Measurements from ENCODE around the gene PJA2.

DNA sequence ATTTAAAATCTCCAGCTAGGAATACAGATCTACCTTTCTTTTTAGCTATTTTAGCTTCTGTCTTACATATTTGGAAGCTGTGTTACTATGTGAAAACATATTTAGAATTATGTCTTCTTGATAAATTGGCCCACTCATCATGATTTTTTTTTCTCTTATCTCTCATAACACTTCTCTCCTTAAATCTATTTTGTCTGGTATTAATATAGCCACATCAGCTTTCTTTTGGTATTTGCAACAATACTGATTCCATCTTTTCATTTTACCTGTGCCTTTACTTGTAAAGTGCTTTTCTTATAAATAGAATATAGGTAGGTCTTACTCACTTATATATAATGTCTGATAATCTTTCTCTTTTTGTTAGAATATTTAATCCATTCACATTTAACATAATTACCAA lies 19.6 kb downstream of the PJA2 start:
- TF ChIP-seq, protein P1, sequence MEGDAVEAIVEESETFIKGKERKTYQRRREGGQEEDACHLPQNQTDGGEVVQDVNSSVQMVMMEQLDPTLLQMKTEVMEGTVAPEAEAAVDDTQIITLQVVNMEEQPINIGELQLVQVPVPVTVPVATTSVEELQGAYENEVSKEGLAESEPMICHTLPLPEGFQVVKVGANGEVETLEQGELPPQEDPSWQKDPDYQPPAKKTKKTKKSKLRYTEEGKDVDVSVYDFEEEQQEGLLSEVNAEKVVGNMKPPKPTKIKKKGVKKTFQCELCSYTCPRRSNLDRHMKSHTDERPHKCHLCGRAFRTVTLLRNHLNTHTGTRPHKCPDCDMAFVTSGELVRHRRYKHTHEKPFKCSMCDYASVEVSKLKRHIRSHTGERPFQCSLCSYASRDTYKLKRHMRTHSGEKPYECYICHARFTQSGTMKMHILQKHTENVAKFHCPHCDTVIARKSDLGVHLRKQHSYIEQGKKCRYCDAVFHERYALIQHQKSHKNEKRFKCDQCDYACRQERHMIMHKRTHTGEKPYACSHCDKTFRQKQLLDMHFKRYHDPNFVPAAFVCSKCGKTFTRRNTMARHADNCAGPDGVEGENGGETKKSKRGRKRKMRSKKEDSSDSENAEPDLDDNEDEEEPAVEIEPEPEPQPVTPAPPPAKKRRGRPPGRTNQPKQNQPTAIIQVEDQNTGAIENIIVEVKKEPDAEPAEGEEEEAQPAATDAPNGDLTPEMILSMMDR (IDR thresholded peaks at IDR 0.05): no peak
- TF ChIP-seq POLR2A (IDR thresholded peaks at IDR 0.05): no peak
